LoVo (cell line): ENCODE measurements around the gene CLEC9A.
"Not testable (repeated sequence)": the region's sequence is repeated elsewhere in the genome, so short reads cannot be mapped to it uniquely, and the experiment has no call there.

Source experiments
- DNase-seq: peaks from one replicate; pipeline ENCODE4 v3.0.0-alpha.2; 2016; ENCODE audit warnings: low spot score

Gene CLEC9A

DNA sequence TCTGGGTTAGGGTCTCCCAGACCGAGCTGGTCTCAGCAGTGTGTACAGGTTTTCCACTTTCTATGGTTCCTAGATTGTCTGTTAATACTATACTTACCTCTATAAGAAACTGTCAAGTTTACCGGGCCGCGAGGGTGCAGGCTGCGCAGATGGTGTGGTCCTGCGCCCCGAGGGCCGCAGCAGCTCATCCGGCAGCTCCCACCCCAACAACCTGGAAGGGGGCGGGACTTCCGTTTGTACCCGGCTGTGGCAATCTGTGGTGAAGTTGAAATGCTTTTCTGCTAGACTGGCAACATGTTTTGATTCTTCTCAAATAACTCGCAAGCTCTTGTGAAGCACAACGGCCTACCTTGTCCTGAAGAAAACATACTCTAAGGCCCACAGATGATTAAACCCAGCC is at the start of gene CLEC9A:
TSS of gene CLEC9A (plus strand) at position 237 of the 400 bp plus-strand sequence. CDS start 22,006 bp downstream, outside the sequence.
- no peak for DNase-seq

DNA sequence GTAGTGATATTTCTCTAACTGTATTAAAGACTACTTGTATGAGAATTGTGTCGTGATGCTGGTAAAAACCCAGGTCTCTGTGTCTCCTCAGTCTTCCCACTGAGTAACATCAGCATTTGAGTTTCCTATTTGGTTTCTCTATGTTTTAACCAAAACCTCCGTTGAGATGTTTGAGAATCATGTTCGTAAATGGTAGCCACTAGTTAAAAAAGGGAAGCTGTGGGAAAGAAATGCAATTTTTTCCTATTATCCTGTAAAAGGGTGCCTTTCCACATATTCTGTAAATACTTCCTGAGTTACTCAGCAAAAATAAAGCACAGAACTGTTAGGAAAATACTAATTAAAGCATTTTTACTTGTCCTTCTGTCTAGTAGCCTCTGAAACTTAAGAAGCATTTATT is 38.6 kb upstream of the CLEC9A start:
- DNase-seq: no peak

DNA sequence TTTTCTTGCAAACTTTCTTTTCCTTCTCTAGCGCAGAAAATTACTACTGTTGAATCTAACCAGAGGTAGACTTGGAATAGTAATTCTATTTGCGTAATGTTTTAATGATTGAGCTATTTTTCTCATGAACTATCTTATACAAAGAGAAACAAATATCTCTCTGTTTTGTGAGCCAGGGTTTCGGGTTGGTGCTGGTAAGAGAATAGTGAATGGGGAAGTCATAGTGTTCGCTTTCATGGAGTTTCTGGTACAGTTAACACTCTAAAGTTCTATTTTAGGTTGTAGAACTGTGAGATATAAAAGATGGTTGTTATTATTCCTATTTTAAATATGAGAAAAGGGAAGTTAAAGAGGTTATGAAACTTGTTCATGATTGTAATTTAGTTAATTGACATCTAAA is 38.2 kb upstream of the CLEC9A start:
- DNase-seq: no peak

DNA sequence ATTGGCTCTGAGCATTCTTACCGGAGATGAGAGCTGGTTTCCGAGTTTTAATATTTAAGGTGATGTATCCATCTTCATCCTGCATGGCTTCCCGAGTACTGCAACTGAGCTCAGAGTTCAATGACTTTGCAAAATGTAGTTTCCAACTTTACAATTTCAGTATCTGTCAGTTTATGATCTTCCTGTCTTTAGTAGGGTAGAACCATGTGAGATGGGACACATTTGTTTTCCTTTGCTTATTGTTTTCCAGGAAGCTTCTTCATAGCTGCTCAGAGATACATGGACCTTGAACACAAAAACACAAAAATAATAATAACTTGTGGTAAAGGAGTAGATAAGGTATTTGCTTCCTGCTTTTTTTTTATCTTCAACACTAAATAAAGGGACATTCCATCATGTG is 31.5 kb upstream of the CLEC9A start, which contains the start of gene CLEC1B:
TSS of gene CLEC1B (minus strand) at position 106 of the 400 bp plus-strand sequence. CDS start at position 85, 21 bp downstream.
- no peak for DNase-seq

DNA sequence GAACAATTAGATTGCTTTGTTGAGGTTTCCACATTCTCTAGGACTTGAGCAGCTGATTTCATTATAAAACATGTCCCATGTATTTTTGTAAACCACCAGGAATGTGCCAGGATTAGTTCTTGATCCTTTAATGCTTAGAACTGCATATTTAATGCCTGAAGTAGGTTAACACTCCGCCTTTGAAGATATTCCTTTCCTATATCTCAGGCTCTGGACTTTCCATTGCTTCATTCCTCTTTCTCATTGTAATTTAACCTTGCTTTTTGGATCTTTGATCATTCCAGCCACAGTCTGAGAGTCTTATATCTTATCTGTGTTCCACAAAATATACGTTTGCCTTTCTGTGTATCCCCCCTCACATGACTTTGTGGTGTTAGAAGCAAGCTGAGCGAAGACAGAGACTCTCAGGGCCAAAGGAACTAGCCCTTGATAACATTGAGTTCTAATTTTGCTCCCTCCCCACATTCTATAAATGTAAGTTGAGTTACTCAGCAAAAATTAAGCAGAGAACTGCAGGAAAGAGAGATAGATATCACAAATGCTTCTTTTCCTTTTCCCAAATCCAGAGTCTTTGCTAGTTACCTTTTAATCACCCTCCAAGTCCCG is 29.2 kb upstream of the CLEC9A start:
- no peak for DNase-seq

DNA sequence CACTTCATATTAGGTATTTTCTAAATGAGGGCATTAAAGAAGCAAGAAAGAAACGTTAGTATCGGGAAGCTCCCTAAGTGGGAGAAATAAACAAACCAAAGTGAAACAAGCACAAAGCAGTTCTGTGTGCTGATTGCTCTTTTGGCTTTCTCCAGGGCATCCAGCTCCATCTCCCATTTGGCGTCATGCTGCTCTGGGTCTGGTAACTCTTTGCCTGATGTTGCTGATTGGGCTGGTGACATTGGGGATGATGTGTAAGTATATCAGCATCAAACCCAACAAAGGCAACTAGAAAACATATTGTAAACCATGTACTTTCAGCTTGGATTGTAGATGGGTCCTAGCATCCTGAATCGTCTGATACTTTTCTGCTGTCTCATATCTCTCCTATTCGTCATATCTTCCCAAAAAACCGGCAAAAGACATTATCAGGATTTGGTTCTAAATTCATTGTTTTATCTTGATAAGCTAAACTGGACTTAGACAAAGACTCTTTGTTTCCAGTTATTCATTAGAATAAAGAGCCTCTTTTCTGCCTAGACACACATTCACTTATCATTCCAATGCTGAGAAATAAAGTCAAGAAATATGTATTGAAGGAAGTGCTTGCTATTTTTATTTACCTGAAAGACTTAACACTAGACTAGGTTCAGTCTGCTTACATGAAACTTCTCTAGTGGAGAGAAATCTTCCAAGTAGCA is 17.7 kb upstream of the CLEC9A start:
- no peak for DNase-seq

DNA sequence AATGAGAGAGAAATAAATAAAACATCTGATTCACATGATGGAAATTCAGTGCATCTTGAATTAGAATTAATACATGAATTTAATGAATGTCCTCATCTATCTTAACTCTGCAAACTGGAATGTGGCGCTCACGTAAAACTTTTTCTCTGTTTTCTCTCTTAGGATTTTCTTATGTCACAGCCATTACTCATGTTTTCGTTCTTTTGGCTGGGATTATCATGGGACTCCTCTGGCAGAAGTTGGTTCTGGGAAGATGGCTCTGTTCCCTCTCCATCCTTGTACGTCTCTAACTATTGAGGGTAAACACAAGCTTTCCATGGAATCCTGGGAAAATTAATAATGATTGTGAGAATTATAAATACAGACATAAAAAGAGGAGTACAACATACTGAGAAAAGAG is 15.0 kb upstream of the CLEC9A start:
- no peak for DNase-seq

DNA sequence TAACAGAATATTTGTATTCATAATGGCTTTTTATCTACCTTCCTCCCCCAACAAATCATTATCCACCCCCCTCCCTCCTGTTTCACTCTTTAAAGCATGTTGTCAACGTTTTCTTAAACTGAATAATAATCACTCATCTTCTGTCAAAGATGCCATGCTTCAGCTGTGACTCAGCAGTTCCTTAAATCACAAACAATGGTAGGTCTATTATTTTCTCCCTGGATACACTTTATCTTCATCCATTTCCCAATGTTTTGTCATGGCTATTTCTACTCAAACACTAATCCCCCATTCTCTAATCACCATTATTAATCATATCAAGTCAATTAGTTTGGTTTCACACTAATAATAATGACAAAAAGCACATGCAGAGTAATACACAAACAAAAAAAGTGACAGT is 13.6 kb upstream of the CLEC9A start:
- no peak for DNase-seq

DNA sequence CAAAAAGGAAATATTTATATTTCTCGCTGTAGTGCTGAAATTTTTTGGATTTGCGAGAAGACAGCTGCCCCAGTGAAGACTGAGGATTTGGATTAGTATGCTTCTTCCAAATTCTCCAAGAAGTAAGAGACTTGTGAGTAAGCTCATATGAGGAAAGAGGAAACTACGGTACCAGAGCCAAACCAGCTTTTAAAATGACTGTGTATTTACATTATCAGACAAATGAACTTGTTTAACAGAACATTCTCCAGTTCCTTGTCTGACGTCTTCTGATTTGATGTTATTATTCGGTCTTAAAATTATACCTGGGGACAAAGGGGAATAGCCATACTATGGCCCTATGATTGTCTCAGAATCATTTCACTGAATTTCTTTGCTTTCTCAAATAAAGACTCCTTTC is 12.1 kb upstream of the CLEC9A start:
- no peak for DNase-seq

DNA sequence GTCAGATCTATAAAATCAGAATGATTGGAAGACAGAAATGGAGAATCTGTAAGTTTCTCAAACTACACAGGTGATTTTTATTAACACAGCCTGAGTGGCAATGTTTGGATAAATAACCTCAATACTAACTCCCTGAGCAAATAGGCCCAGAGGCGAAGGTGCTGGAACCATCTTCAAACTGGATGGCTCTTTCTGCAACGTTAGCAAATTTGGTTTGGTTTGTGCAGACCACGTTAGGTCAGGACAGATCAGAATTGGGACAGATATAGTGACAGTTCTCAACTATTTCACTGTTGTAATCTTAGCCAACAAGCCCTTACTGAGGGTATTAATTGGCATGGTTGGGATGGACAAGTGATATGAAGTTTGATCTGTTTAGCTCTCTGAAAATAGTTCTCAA is 9.1 kb upstream of the CLEC9A start:
- DNase-seq: no peak

DNA sequence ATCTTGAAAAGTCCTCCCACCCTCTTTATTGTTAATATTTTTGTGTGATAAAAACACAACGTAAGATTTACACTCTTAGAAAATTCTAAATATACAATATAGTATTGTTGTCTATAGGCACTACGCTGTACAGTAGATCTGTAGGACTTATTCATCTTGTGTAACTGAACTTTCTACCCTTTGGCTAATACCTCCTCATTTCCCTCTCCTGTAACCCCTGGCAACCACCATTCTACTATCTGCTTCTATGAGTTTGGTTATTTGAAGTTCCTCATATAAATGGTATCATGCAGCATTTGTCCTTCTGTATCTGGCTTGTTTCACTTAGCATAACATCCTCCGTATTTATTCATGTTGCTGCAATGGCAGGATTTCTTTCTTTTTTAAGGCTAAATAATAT is 5.2 kb upstream of the CLEC9A start:
- DNase-seq: no peak

DNA sequence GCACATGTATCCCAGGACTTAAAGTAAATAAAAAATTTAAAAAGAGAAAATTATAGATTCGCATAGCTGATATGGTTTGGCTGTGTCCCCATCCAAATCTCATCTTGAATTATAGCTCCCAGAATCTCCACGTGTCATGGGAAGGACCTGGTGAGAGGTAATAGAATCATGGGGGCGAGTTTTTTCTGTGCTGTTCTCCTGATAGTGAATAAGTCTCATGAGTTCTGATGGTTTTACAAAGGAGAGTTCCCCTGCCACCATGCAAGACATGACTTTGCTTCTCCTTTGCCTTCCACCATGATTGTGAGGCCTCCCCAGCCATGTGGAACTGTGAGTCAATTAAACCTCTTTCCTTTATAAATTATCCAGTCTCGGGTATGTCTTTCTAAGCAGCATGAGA is 3.8 kb upstream of the CLEC9A start:
- not testable (repeated sequence) for DNase-seq

DNA sequence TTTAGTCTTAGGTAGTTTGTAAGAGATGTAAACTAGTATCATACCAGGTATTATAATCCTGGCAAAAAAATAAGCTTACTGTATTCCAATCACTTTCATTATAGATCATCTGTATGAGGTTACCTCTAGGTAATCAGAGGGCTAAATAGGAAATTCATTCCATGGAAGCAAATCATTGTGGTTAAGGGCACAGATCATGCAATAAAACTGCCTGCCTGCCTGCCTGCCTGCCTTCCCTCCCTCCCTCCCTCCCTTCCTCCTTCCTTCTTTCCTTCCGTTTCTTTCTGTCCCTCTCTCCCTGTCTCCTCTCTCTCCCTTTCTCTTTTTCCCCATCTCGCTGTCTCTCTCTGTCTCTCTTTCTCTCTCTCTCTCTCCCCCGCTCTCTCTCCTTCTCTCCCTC is 3.2 kb upstream of the CLEC9A start:
- DNase-seq: no peak

DNA sequence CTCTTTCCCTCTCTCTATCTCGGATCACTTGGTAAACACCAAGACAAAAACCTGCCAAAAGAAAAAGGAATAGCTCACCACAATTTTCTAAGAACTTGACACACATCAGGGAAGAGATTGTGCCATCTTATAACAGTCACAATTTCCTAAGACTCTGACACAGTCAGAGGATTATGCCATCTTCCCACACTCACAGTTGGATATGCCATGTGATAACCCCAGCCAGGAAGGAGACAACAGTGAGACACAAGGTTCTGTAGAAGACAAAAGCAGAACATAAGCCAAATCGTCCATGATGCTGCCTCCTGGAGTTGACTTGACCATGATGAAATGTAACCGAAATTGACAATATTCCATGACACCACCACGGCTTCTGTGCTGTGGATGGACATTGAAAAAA is 2.8 kb upstream of the CLEC9A start:
- no peak for DNase-seq

DNA sequence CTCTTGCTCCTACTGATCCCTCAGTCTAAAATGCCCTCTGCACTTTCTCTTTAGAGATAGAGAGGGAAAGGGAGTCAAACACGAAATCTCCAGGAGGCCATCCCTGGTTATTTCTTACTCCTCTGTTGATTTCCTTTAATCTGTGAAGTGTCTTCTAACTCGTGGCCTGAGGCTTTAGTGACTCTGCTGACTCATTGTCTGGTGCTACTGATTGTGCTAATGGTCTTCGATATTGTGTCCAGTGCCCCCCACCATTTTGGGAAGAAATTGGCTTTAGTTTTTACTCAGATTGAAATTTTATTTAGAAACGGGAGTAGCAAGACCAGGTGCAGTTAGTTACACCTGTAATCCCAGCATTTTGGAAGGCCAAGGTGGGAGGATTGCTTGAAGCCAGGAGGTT is 839 bp downstream of the CLEC9A start:
- DNase-seq: no peak

DNA sequence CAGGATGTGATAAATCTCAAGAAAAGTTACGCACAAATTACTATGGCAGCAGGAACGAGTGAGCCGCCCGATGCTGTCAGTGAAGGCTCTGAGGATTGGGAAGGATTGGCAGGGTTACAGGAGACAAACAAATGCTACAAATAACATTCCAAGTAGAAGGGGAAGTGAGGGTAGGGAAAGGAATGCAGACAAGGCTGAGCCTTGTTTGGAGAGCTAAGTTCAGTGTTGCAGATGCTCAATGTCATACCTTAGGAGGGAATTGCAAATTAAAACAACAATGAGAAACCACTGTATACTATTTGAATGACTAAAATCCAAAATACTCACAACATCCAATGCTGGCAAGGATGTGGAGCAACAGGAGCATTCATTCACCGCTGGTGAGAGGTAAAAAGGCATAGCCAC is 1.3 kb downstream of the CLEC9A start:
- no peak for DNase-seq

DNA sequence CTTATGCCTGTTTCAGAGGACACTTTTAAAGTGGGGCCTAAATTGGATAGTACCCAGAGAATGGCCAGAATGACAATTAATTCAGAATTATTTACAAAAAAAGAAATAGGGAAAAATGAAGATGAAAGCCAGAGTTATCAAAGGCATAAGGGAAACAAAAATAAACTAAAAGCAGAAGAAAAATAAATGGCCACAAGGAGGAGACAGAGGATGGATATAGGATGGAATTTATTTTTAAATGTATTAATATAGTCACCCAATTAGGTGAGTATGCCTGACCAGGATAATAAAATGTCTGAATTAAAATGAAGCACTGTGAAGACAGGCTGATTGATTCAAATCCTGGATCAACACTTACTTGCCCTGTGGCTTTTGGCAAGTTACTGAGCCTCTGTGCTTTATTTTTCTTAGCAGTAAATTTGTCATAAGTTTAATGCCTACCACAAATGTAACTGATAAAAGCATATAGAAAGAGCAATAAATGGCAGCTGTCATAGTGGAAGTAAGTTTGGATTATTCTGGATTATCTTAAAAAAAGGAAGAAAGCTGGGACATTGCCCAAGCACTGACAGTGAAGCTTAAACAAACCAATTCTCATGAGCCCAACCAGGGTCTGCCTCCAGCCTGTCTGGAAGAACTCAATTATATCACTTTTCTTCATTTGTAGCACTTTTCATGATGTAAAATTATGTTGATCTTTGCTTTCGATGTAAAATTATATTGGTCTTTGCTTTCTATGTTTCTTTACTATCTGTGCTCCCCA is 3.5 kb downstream of the CLEC9A start:
- no peak for DNase-seq

DNA sequence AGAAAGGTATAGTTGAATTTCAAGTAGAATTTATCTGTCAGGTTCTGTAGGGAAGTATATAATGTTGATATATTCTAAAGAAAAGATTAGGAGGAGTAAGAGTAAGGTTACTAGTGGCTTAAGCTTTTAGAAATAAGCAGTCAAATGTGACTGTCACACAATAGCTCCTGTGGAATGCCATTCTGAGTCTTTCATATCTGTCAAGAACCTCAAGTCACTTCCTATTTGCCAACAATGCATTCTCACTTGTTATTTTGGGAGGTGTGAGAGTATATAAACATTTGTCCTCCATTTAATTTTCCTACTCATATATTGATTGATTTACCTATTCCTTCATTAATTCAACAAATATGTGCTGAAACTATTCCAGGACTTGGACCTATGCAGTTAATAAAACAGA is 11.7 kb downstream of the CLEC9A start:
- no peak for DNase-seq

DNA sequence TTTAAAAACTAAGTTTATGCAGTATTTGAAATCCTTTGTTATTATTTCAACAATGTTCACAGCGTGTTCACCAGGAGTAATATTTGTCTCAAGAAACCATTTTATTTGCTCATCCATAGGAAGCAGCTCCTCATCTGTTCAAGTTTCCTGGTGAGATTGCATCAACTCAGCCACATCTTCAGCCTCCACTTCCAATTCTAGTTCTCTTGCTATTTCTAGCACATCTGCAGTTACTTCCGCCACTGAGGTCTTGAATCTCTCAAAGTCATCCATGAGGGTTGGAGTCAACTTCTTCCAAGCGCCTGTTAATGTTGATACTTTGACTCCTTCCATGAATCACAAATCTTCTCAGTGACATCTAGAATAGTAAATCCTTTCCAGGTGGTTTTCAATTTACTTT is 18.0 kb downstream of the CLEC9A start:
- DNase-seq: no peak

DNA sequence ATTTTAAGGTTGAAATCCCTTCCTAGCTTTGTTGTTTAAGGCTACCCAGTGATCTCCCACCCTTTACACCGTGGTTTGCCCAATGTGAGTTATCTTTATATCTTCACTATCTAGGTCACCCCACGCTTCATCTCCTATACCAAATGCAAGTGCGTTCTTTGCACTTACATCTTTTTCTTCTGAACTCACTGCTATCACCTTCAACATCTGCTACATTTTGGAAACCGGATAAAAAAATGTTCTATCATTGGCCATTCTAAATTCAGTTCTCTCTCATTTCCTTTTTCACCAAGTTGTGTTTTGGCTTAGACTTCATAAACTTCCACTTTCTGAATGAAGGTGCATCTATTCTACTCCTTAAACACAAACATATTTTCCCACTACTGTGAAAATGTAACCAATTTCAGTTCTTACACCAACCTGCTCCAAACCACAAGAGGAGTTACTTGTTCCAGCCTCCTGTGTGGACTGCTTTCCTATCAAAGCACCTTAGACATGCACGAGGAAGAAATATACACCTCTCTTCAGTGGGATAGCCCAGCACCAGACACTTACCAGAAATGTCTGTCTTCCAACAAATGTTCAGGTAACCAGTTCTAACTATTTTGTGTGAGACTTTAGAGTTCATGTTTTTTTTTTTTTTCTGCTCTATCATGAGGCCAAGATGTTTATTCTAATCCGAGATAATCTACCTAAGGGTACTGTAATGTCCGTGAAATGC is 21.9 kb downstream of the CLEC9A start:
- DNase-seq: no peak

DNA sequence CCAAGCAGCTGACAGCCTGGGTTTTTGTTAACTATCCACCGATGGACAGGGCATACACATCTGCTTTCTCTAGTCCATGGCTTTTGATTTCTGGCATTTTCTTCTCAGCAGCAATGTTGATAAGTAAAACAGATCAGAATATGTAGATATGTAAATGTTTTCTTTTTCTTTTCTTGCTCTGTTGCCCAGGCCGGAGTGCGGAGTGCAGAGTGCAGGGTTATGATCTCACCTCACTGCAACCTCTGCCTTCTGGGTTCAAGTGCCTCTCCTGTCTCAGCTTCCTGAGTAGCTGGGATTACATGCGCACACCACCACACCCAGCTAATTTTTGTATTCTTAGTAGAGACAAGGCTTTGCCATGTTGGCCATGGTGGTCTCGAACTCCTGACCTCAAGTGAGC is 27.9 kb downstream of the CLEC9A start:
- DNase-seq: no peak

DNA sequence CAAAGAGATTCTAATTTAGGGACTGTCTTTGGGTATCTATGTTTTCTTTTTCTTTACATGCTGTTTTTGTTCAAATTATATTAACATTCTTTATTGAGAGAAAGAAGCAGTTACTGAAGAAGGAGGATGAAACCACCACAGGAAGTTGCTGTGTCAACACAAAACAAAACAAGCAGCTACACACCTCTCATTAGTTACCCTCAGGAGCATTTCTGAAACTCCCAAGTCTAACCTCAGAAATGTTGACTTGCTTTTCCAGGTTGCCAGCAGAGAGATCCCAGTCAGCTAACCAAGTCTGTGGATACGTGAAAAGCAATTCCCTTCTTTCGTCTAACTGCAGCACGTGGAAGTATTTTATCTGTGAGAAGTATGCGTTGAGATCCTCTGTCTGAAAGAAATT is 34.8 kb downstream of the CLEC9A start:
- no peak for DNase-seq

DNA sequence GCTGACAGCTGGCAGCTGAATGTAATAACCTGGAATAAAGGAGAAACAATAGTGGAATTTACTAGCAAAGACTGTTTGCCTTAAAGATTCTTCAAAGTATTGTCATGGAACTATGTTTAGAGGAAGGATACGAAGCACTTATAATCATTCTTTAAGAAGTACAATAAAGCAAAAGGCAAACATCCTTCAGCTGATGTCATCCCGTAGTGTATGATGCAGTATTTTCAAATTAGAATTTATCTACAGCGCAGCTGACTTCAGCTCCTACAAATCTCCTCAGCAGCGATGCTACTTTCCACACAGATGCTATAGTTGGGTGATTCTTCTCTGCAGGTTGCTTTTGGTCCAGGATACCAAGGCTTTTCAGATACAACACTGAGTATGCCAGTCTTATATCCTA is 36.8 kb downstream of the CLEC9A start:
- DNase-seq: no peak
